A673 (cell line): ENCODE results near the gene NUDT17.

ENCODE experiments used
- EZH2 ChIP-seq: fragments of 200-600 bp; sonication (generic); IDR thresholded peaks from 2 replicates; pipeline ENCODE4 v1.6.1; 2017; ENCODE audit warnings: borderline replicate concordance, low read depth, mild to moderate bottlenecking, mixed read lengths, antibody characterized with exemption, low read length; ENCODE audit not compliant: poor library complexity, severe bottlenecking
- TF ChIP-seq, protein P1 (sequence below): fragments of 300-800, 200-600 bp; sonication (generic); conservative IDR thresholded peaks from 2 replicates; pipeline ENCODE4 v1.5.1; 2017; ENCODE audit warnings: low read depth, mild to moderate bottlenecking, antibody characterized with exemption, low read length, moderate library complexity, mixed read lengths

DNA sequence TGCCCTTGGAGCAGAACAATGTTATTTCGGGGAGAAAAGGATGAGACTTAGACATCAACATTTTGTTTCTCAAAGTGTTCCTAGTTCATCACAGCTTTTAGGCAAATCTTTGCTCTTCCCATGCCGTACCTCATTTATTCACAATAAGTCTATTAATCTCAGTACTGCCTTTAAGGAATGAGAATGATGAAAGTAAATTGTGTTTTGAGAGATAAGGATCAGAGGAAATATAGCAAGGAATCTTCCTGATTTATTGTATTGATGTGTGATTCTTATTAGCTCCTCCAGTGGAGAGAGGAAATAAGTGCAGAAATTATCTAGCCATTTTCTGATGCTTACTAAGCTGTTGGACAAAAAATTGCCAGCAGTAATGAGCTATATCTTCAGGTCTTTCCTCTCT, 19.4 kb upstream of the NUDT17 start:
- no peak for TF ChIP-seq EZH2
- TF ChIP-seq, protein P1, sequence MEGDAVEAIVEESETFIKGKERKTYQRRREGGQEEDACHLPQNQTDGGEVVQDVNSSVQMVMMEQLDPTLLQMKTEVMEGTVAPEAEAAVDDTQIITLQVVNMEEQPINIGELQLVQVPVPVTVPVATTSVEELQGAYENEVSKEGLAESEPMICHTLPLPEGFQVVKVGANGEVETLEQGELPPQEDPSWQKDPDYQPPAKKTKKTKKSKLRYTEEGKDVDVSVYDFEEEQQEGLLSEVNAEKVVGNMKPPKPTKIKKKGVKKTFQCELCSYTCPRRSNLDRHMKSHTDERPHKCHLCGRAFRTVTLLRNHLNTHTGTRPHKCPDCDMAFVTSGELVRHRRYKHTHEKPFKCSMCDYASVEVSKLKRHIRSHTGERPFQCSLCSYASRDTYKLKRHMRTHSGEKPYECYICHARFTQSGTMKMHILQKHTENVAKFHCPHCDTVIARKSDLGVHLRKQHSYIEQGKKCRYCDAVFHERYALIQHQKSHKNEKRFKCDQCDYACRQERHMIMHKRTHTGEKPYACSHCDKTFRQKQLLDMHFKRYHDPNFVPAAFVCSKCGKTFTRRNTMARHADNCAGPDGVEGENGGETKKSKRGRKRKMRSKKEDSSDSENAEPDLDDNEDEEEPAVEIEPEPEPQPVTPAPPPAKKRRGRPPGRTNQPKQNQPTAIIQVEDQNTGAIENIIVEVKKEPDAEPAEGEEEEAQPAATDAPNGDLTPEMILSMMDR, result no peak
